Effector memory CD4-positive, alpha-beta T cell (primary cell): ENCODE measurements around the gene ZNF644.
"Not testable (repeated sequence)": the region's sequence is repeated elsewhere in the genome, so short reads cannot be mapped to it uniquely, and the experiment has no call there.

Experiments used
- DNase-seq, 3 donors: peaks; one replicate each; pipeline ENCODE4 v3.0.0-alpha.2; 2020
- H3K27ac ChIP-seq: 2 replicates; pipeline ENCODE4 v1.7.0; 2013; ENCODE audit warnings: mild to moderate bottlenecking, low read length, moderate library complexity; ENCODE audit not compliant: insufficient read depth, poor library complexity, severe bottlenecking
- H3K27me3 ChIP-seq: replicated peaks from 2 replicates; pipeline ENCODE4 v1.7.0; 2013; ENCODE audit warnings: mild to moderate bottlenecking, low read length; ENCODE audit not compliant: insufficient read depth, control insufficient read depth, poor library complexity, severe bottlenecking
- H3K36me3 ChIP-seq: 2 replicates; pipeline ENCODE4 v1.7.0; 2013; ENCODE audit warnings: mild to moderate bottlenecking, low read length, moderate library complexity; ENCODE audit not compliant: control insufficient read depth, insufficient read depth
- H3K4me1 ChIP-seq: 2 replicates; pipeline ENCODE4 v1.7.0; 2013; ENCODE audit warnings: low read length, mild to moderate bottlenecking; ENCODE audit not compliant: control insufficient read depth, insufficient read depth, poor library complexity, severe bottlenecking
- H3K4me3 ChIP-seq: 2 replicates; pipeline ENCODE4 v1.7.0; 2013; ENCODE audit warnings: low read length, low read depth, mild to moderate bottlenecking; ENCODE audit not compliant: insufficient read depth, poor library complexity, severe bottlenecking
- H3K9me3 ChIP-seq: 2 replicates; pipeline ENCODE4 v1.7.0; 2013; ENCODE audit warnings: mild to moderate bottlenecking, low read length, moderate library complexity; ENCODE audit not compliant: control insufficient read depth

Gene ZNF644

DNA sequence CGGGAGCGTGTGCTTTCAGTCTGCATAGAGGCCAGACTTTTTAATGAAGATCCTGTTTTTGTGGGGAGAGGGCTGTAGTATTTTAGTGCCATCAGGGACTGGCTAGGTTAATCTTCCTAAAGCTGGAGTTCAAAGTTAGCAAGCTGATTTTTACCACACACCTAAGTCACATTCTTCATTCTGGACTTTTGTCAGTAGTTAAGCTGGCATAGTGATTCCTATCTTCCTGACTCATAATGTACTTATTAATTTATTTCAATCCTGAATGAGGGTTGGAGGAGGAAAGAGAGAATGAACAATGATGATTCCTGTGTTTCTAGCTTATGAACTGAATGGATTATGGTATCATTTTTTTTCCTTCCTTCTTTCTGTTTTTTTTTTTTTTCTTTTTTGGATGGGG lies 24.9 kb upstream of the ZNF644 start:
- no peaks in the 10 kb centered on the region for H3K36me3 ChIP-seq
- no peak overlapping the region for H3K27ac ChIP-seq
- no peak overlapping the region for H3K4me3 ChIP-seq
- H3K9me3 ChIP-seq: no peaks in the 10 kb centered on the region
- H3K4me1 ChIP-seq: no peaks in the 10 kb centered on the region
- DNase-seq: no peak
- H3K27me3 ChIP-seq: no peaks in the 10 kb centered on the region

DNA sequence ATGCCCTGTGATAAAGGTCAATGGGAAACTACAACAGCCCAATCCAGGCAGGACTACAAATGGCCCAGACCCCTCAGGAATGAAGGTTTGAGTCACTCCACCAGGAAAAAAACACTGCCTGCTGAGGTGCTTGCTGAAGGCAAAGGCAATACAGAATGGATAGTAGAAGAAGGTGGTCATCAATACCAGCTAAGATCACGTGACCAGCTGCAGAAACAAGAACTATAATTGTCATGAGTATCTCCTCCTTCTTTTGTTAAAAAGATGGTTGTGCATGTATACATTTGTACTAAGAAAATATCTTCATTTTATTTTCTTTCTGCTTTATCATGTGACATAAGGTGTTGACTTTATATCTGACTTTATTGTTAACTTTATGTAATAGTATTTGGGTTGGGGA lies 23.4 kb upstream of the ZNF644 start:
- no peak overlapping the region for H3K4me3 ChIP-seq
- DNase-seq: no peak

DNA sequence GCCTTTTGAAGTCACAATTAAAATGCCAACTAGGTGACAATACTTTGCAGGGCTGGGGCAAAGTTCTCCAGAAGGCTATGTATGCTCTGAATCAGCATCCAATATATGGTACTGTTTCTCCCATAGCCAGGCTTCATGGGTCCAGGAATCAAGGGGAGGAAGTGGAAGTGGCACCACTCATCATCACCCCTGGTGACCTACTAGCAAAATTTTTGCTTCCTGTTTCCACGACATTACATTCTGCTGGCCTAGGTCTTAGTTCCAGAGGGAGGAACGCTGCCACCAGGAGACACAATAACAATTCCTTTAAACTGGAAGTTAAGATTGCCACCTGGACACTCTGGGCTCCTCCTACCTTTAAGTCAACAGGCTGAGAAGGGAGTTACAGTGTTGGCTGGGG lies 22.9 kb upstream of the ZNF644 start:
- not testable (repeated sequence) for DNase-seq, H3K9me3 ChIP-seq, H3K4me1 ChIP-seq, H3K27me3 ChIP-seq, H3K27ac ChIP-seq, H3K36me3 ChIP-seq, H3K4me3 ChIP-seq

More for the DNA sequence above, 23.4 kb upstream of the ZNF644 start:
- Histone ChIP-seq H3K27ac (no peak overlapping the region), H3K27me3 (no peaks in the 10 kb centered on the region), H3K36me3 (no peaks in the 10 kb centered on the region), H3K9me3 (no peaks in the 10 kb centered on the region), H3K4me1 (no peaks in the 10 kb centered on the region)

DNA sequence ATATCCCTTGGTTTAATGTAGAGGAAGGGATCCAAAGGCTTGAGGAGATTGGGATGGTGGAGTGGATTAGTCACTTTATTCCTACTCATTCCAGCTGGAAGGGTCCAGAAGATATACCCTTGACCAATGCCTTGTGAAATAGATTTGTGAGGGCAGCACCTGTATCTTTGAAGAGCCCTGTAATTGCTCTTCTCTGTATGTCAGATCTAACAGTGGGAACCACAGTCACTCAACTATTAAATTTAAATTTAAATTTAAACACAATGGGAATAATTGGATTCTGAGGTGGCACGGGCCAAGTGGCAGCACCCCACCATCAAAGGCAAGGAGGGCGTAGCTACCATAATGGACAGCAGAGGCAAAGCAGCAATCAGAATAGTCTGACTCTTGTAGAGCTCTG lies 20.5 kb upstream of the ZNF644 start:
- not testable (repeated sequence) for H3K36me3 ChIP-seq, H3K9me3 ChIP-seq, H3K4me1 ChIP-seq, H3K4me3 ChIP-seq, DNase-seq, H3K27me3 ChIP-seq, H3K27ac ChIP-seq

DNA sequence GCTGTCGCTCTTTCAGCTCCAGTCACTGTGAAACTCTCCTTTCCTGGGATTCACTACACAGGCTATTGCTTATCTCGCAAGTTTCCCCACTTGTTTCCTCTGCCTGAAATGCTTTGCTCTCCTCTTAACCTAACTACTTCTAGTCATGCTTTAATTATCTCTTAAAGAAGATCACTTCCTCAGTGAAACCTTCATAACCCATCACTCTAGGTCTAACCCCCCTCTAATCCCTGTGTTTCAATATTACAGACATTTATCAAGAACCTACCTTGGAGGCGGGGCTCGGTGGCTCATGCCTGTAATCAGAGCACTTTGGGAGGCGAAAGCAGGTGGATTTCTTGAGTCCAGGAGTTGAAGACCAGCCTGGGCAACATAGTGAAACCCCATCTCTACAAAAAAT lies 16.7 kb upstream of the ZNF644 start:
- no peak overlapping the region for H3K4me3 ChIP-seq
- no peak overlapping the region for H3K27ac ChIP-seq
- H3K4me1 ChIP-seq: no peaks in the 10 kb centered on the region
- no peak for DNase-seq
- H3K9me3 ChIP-seq: no peaks in the 10 kb centered on the region
- no peaks in the 10 kb centered on the region for H3K36me3 ChIP-seq
- H3K27me3 ChIP-seq: no peaks in the 10 kb centered on the region

DNA sequence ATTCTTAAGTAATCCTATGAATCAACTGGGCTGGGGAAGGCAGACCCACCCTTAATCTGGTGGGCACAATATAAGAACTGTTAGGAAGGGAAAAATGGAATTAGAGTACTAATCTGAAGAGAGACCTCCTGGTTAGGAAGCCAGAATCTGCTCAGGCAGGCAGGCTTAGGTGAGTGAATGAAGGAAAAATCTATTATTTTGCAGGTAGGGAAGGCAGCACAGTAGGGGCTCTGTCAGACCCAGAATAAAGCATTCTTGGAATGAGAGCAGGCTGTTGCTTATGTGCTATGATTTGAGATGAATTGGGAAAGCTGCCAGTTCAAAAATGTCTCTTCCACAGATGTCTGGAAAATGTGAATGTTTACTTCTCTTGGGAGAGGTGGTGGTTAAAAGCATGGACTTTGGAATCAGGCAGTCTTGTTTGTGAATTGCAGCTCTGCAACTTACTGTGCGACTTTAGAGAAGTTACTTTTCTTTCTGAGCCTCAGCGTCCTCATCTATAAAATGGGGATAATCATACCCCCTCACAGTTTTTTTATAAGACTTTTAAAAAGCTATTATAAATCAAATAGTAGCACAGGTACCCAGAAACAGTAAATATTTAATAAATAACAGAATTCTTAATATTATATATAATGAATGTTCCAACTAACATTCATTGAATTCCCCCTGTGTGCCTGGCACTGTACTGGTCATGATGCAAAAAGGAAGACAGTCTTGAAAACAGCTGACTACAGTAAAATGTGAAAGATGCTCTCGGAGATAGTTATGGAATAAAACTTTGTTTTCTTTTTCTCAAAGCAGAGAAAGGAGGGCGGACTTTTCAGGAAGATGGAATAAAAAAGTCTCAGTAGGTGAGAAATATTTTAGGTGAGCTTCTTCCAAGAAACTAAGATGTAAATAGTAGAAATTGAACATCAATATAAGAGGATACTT lies 15.3 kb upstream of the ZNF644 start:
- no peaks in the 10 kb centered on the region for H3K36me3 ChIP-seq
- DNase-seq: no peak
- H3K27me3 ChIP-seq: no peaks in the 10 kb centered on the region
- no peaks in the 10 kb centered on the region for H3K9me3 ChIP-seq
- no peaks in the 10 kb centered on the region for H3K4me1 ChIP-seq
- H3K4me3 ChIP-seq: no peak overlapping the region
- no peak overlapping the region for H3K27ac ChIP-seq

DNA sequence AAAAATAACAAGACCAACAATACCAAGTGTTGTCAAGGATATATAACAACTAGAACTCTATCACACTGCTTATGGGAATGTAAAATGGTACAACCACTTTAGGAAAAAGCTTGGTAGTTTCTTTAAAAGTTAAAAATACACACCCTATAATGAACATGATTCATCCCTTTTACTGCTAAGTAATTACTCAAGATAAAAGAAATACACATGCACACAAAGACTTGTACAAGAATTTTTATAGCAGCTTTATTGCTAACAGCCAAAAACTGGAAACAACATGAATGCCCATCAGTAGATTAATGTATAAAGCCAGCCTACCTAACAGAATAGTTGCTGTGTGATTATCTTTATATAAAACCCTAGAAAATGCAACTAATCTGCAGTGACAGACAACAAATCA lies 10.5 kb upstream of the ZNF644 start:
- Histone ChIP-seq H3K9me3 (no peaks in the 10 kb centered on the region), H3K4me3 (no peak overlapping the region)

DNA sequence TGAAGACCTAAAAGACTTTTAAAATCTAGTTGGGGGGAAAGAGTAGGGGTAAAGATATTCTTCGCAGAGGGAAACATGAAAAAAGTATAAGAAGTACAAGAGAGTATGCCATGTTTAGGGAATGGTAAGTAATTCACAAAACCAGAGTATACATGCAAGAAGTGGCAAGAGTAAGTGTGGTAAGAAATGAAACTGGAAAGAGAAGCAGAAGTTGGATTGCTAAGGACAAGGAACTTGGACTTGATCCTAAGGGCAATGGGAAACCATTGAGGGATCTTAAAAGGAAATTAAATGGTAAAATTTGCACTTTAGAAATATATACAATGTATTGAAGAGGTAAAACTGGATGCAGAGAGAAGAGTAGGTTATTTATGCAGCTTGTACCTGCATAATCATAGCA lies 9.2 kb upstream of the ZNF644 start:
- H3K9me3 ChIP-seq: no peaks in the 10 kb centered on the region
- H3K27ac ChIP-seq: no peak overlapping the region
- no peaks in the 10 kb centered on the region for H3K27me3 ChIP-seq
- DNase-seq: no peak
- H3K4me1 ChIP-seq: no peaks in the 10 kb centered on the region
- H3K36me3 ChIP-seq: no peaks in the 10 kb centered on the region
- H3K4me3 ChIP-seq: no peak overlapping the region

More for the DNA sequence above, 10.5 kb upstream of the ZNF644 start:
- H3K36me3 ChIP-seq: no peaks in the 10 kb centered on the region
- H3K27ac ChIP-seq: no peak overlapping the region
- no peak for DNase-seq
- no peaks in the 10 kb centered on the region for H3K27me3 ChIP-seq
- H3K4me1 ChIP-seq: no peaks in the 10 kb centered on the region

DNA sequence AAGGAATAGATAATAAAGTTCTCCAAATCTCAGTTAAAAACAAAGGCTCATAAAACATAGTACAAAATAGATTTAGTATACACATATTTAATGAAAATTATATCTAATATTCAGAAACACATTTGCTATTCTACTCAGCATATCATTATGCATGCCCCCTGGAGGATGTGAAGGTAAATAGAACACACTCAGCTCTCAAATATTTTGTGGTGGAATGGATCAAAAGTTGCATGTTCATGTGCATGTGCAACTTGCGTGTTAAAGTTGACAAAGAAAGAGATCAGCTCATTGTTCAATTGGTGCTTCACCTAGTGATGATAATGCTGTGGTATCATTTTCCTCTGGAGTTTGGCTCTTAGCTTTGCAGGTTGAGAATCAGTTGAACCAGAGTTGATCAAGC lies 4.9 kb upstream of the ZNF644 start:
- peaks cover 10% of the 10 kb centered on the region for H3K4me1 ChIP-seq
- DNase-seq: no peak

DNA sequence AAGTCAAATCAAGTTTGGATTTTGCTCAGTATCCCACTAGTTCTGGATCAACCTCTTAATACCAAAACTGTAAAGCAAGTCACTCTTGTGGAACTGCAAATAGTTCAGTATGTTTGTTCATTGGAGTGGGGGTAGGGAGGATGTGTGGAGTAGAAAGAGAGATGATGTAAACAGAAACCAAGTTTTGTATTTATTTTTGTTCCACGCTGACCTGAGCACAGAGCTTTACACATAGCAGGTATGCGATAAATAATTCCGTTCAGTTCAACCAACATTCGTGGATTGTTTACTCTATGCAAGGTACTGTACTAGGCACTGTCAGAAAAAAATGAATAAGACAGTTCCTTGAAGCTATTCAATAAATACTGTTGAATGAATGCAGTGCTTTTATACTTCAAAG lies 4.5 kb upstream of the ZNF644 start:
- DNase-seq: no peak
- H3K9me3 ChIP-seq: no peaks in the 10 kb centered on the region

More for the DNA sequence above, 4.9 kb upstream of the ZNF644 start:
- Histone ChIP-seq H3K27ac (no peak overlapping the region), H3K27me3 (no peaks in the 10 kb centered on the region), H3K4me3 (no peak overlapping the region), H3K9me3 (no peaks in the 10 kb centered on the region), H3K36me3 (no peaks in the 10 kb centered on the region)

More for the DNA sequence above, 4.5 kb upstream of the ZNF644 start:
- Histone ChIP-seq H3K36me3 (no peaks in the 10 kb centered on the region), H3K4me3 (no peak overlapping the region), H3K27me3 (no peaks in the 10 kb centered on the region), H3K4me1 (peaks cover 10% of the 10 kb centered on the region), H3K27ac (no peak overlapping the region)
